Effector memory CD8-positive, alpha-beta T cell (primary cell): Measurements from ENCODE around the gene PAIP2.
A peak's percentile ranks its signal among the peaks of the same experiment; 100 is the strongest.
"Not testable (repeated sequence)": the region's sequence is repeated elsewhere in the genome, so short reads cannot be mapped to it uniquely, and the experiment has no call there.

Experiments used
- ATAC-seq: fragments of 150-1000 bp; cut with Tn5 transposase; replicated peaks from 2 replicates; pipeline ENCODE4 v1.10.0; 2021; ENCODE audit warnings: mild to moderate bottlenecking, moderate library complexity
- DNase-seq, 3 experiments: peaks; one replicate each; pipeline ENCODE4 v3.0.0; 2021
- H3K27ac Mint-ChIP-seq, 2 donors: one replicate each; pipeline ENCODE4 v1.8.0; 2022; ENCODE audit warnings: mild to moderate bottlenecking in 2 of 2, mixed read lengths in 2 of 2, moderate library complexity in 2 of 2
- H3K27me3 Mint-ChIP-seq, 2 donors: one replicate each; pipeline ENCODE4 v1.8.0; 2022; ENCODE audit warnings: mixed read lengths in 2 of 2
- H3K36me3 Mint-ChIP-seq: one replicate; pipeline ENCODE4 v1.8.0; 2022; ENCODE audit warnings: mild to moderate bottlenecking, moderate library complexity, mixed read lengths; ENCODE audit not compliant: insufficient read depth
- H3K4me1 Mint-ChIP-seq, 2 donors: one replicate each; pipeline ENCODE4 v1.8.0; 2022; ENCODE audit warnings: low read depth in 2 of 2, mixed read lengths in 2 of 2
- H3K4me3 Mint-ChIP-seq, 2 donors: one replicate each; pipeline ENCODE4 v1.8.0; 2022; ENCODE audit warnings: mild to moderate bottlenecking in 2 of 2, mixed read lengths in 2 of 2, moderate library complexity in 2 of 2
- H3K9me3 Mint-ChIP-seq, 2 donors: one replicate each; pipeline ENCODE4 v1.8.0; 2022; ENCODE audit warnings: mixed read lengths in 2 of 2

PAIP2 gene

GRCh38 chr5:139304391-139305324, 37.0 kb upstream of the PAIP2 start:
- Mint-ChIP-seq H3K27ac (peak overlapping the region; percentile 33 to 50), H3K4me3 (peak overlapping the region; percentile 70 to 78), H3K36me3 (peaks cover 33% of the 10 kb centered on the region), H3K27me3 (no peaks in the 10 kb centered on the region), H3K4me1 (peaks cover 61 to 85% of the 10 kb centered on the region in 2 donors), H3K9me3 (no peaks in the 10 kb centered on the region)
- DNase-seq (no peak), ATAC-seq (no peak)

GRCh38 chr5:139306197-139306596, 35.5 kb upstream of the PAIP2 start:
- peak overlapping the region; percentile 51 to 78 for H3K4me3 Mint-ChIP-seq
- ATAC-seq (peak; percentile 12), DNase-seq (no peak)
- no peaks in the 10 kb centered on the region for H3K9me3 Mint-ChIP-seq
- H3K36me3 Mint-ChIP-seq: peaks cover 36% of the 10 kb centered on the region
- peaks cover 61 to 88% of the 10 kb centered on the region in 2 donors for H3K4me1 Mint-ChIP-seq
- H3K27me3 Mint-ChIP-seq: no peaks in the 10 kb centered on the region
- peak overlapping the region; percentile 39 to 46 for H3K27ac Mint-ChIP-seq

DNA sequence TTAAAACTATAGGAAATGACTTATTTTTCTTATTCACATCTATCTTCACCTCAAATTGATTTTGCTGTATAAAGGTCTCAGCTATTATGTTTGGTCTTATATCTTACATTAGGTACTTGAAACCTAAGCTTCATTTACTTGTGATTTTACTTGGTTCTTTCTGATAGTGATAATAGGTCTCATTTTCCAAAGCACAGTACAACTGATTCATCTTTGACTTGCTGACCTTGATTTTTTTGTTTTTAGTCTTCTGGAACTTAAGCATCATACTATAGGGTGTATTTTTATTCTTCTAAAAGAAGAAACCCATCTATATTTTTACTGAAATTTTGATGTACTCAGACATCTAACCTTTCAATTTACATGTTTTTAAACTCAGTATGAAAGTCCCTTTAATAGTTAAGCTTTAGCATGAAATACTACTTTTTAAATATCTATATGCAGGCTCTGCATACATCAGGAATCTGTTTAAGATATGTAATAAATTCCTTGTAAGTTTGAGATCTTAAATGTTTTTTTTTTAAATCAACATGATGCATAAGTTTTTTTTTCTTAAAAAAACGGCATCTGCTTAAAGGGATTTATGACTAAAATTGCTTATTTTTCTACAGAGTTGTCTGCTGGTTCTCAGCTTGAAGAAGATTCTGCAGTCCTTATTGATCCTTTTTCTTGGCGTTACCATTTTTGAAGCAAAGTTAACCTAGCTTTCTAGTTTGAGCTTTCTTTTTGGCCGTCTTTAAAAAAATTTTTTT, 34.9 kb upstream of the PAIP2 start:
- peaks cover 57 to 85% of the 10 kb centered on the region in 2 donors for H3K4me1 Mint-ChIP-seq
- H3K27me3 Mint-ChIP-seq: no peaks in the 10 kb centered on the region
- H3K9me3 Mint-ChIP-seq: no peaks in the 10 kb centered on the region
- H3K36me3 Mint-ChIP-seq: peaks cover 36% of the 10 kb centered on the region
- ATAC-seq (no peak), DNase-seq (no peak)
- peak overlapping the region in 1 of 2 donors; percentile 39 for H3K27ac Mint-ChIP-seq
- H3K4me3 Mint-ChIP-seq: peak overlapping the region; percentile 51 to 78

DNA sequence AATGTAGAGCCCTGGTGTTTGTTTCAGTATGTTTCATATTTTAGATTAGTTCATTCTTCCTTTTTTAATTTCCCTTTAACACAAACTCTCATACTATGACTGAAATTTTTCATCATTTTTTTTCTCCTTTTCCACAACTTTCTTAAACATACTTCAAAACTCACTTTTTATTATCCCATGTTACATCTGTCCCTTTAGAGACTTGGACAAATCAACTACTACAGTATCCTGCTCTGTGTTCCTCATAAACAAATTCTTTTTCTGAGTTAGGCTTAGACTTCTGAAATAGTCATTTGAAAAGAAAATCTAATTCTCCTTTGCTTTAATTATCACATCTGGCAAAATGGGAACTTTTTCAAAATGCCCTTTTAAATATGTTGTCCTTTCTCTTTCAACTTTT, 32.9 kb upstream of the PAIP2 start:
- H3K36me3 Mint-ChIP-seq: peaks cover 44% of the 10 kb centered on the region
- no peaks in the 10 kb centered on the region for H3K9me3 Mint-ChIP-seq
- peak overlapping the region in 1 of 2 donors; percentile 5 for H3K27ac Mint-ChIP-seq
- H3K4me3 Mint-ChIP-seq: peak overlapping the region; percentile 1 to 40
- DNase-seq: no peak
- peaks cover 48 to 77% of the 10 kb centered on the region in 2 donors for H3K4me1 Mint-ChIP-seq
- H3K27me3 Mint-ChIP-seq: no peaks in the 10 kb centered on the region
- ATAC-seq: no peak

GRCh38 chr5:139310715-139311186, 30.9 kb upstream of the PAIP2 start:
- peak overlapping the region; percentile 40 to 83 for H3K4me3 Mint-ChIP-seq
- not testable (repeated sequence) for DNase-seq, H3K9me3 Mint-ChIP-seq, H3K27me3 Mint-ChIP-seq
- peaks cover 44 to 75% of the 10 kb centered on the region in 2 donors for H3K4me1 Mint-ChIP-seq
- peaks cover 57% of the 10 kb centered on the region for H3K36me3 Mint-ChIP-seq
- H3K27ac Mint-ChIP-seq: peak overlapping the region; percentile 86 to 89
- ATAC-seq: peak; percentile 57

GRCh38 chr5:139312075-139312474, 29.6 kb upstream of the PAIP2 start:
- peaks cover 35 to 64% of the 10 kb centered on the region in 2 donors for H3K4me1 Mint-ChIP-seq
- no peak overlapping the region for H3K27ac Mint-ChIP-seq
- H3K27me3 Mint-ChIP-seq: no peaks in the 10 kb centered on the region
- DNase-seq (no peak), ATAC-seq (no peak)
- H3K36me3 Mint-ChIP-seq: peaks cover 68% of the 10 kb centered on the region
- H3K9me3 Mint-ChIP-seq: no peaks in the 10 kb centered on the region
- no peak overlapping the region for H3K4me3 Mint-ChIP-seq

- no peaks in the 10 kb centered on the region for H3K27me3 Mint-ChIP-seq
- no peak overlapping the region for H3K4me3 Mint-ChIP-seq
- H3K9me3 Mint-ChIP-seq: no peaks in the 10 kb centered on the region
- peak overlapping the region in 1 of 2 donors; percentile 54 for H3K27ac Mint-ChIP-seq
- H3K36me3 Mint-ChIP-seq: peaks cover 86% of the 10 kb centered on the region
- no peak for ATAC-seq
- H3K4me1 Mint-ChIP-seq: peaks cover 18 to 43% of the 10 kb centered on the region in 2 donors
- DNase-seq: no peak
Measured at GRCh38 chr5:139314276-139314675, 27.4 kb upstream of the PAIP2 start.

GRCh38 chr5:139315056-139315615, 26.5 kb upstream of the PAIP2 start:
- ATAC-seq (no peak), DNase-seq (no peak)
- H3K27ac Mint-ChIP-seq: no peak overlapping the region
- H3K4me1 Mint-ChIP-seq: peaks cover 15 to 36% of the 10 kb centered on the region in 2 donors
- H3K9me3 Mint-ChIP-seq: no peaks in the 10 kb centered on the region
- H3K27me3 Mint-ChIP-seq: no peaks in the 10 kb centered on the region
- peaks cover 95% of the 10 kb centered on the region for H3K36me3 Mint-ChIP-seq
- H3K4me3 Mint-ChIP-seq: peak overlapping the region in 1 of 2 donors; percentile 15

- no peaks in the 10 kb centered on the region for H3K9me3 Mint-ChIP-seq
- H3K27ac Mint-ChIP-seq: peak overlapping the region; percentile 16 to 69
- H3K4me3 Mint-ChIP-seq: no peak overlapping the region
- DNase-seq (no peak), ATAC-seq (peak; percentile 18)
- no peaks in the 10 kb centered on the region for H3K4me1 Mint-ChIP-seq
- H3K36me3 Mint-ChIP-seq: peaks cover 55% of the 10 kb centered on the region
- H3K27me3 Mint-ChIP-seq: no peaks in the 10 kb centered on the region
Measured at GRCh38 chr5:139335811-139336210, 5.8 kb upstream of the PAIP2 start.

DNA sequence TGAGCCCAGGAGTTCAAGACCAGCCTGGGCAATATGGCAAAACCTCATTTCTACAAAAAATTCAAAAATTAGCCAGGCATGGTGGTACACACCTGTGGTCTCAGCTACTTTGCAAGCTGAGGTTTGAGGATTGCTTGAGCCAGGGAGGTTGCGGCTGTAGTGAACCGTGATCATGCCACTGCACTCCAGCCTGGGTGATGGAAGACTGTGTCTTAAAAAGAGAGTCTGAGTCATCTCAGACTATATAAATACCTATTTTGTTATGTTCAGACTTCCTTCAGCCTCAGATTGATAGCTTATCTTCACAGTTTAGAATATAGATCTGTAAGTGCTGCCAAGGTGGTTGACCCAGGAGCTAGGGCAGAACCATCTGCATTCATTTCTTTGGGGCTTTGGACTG, 1.6 kb upstream of the PAIP2 start:
- DNase-seq (no peak), ATAC-seq (no peak)
- peaks cover 30 to 38% of the 10 kb centered on the region in 2 donors for H3K4me1 Mint-ChIP-seq
- H3K27ac Mint-ChIP-seq: no peak overlapping the region
- no peaks in the 10 kb centered on the region for H3K9me3 Mint-ChIP-seq
- H3K36me3 Mint-ChIP-seq: peaks cover 34% of the 10 kb centered on the region
- no peak overlapping the region for H3K4me3 Mint-ChIP-seq
- H3K27me3 Mint-ChIP-seq: no peaks in the 10 kb centered on the region

DNA sequence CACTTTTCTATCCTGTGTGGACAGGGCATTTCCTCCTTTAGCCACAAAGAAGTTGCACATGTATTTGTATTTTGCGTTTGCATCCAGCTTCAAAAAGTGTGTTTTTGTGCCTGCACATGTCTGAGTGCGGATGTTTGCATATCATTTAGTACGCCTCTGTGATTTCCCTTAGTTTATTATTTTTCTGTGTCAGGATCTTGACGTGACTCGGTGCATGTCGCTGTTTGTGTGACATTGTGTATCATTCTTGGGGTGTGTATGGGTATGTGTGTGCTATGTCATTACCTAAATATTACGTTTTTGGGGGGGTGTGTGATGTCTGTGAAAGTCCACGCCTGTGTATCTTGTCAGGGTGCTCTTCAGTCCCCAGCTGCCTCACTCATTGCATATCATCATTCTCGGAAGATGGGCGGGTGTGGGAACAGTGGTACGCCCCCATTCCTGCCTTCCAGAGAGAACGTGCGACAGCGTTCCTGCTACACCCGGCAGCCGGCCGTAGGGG, 416 bp upstream of the PAIP2 start:
- peaks cover 35 to 47% of the 10 kb centered on the region in 2 donors for H3K4me1 Mint-ChIP-seq
- peaks cover 37% of the 10 kb centered on the region for H3K36me3 Mint-ChIP-seq
- ATAC-seq: peak; percentile 18
- H3K9me3 Mint-ChIP-seq: no peaks in the 10 kb centered on the region
- no peak for DNase-seq
- H3K27ac Mint-ChIP-seq: peak overlapping the region; percentile 98
- H3K4me3 Mint-ChIP-seq: peak overlapping the region; percentile 90 to 93
- no peaks in the 10 kb centered on the region for H3K27me3 Mint-ChIP-seq

DNA sequence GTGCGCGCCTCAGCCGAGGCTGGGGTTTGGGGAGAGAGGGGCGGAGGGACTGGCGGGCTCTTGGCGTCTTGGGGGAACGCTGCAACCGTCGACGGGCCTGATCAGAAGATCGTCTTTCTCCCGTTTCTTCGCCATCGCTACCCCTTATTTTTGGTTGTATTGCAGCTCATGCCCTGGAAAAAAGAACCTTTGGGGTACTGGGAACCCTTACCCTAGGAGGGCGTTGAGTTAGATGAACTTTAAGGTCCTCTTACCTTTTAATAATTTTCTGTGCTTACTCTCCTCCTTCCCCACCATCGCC, 719 bp downstream of the PAIP2 start:
- Mint-ChIP-seq H3K9me3 (no peaks in the 10 kb centered on the region), H3K36me3 (peaks cover 36% of the 10 kb centered on the region), H3K27ac (peak overlapping the region; percentile 98), H3K4me1 (peaks cover 40 to 49% of the 10 kb centered on the region in 2 donors), H3K4me3 (peak overlapping the region; percentile 90 to 93), H3K27me3 (no peaks in the 10 kb centered on the region)
- DNase-seq (peak in 2 of 3 experiments; percentile 74 to 78), ATAC-seq (peak; percentile 68)

GRCh38 chr5:139343476-139343875, 1.8 kb downstream of the PAIP2 start:
- H3K9me3 Mint-ChIP-seq: no peaks in the 10 kb centered on the region
- peak overlapping the region in 1 of 2 donors; percentile 98 for H3K27ac Mint-ChIP-seq
- ATAC-seq (no peak), DNase-seq (no peak)
- peak overlapping the region; percentile 90 to 93 for H3K4me3 Mint-ChIP-seq
- H3K27me3 Mint-ChIP-seq: no peaks in the 10 kb centered on the region
- H3K4me1 Mint-ChIP-seq: peaks cover 40 to 55% of the 10 kb centered on the region in 2 donors
- peaks cover 45% of the 10 kb centered on the region for H3K36me3 Mint-ChIP-seq
